ENCODE results near the gene RPH3AL. TPM values are rescaled to one million over a fixed set of nuclear protein-coding genes. Genes with fewer than 3 reads are reported as not detected.
"Not testable (repeated sequence)": the region's sequence is repeated elsewhere in the genome, so short reads cannot be mapped to it uniquely, and the experiment has no call there.

Gene RPH3AL
- total and polyA plus RNA-seq, 3 donors from 2014 or later = 4.4 to 13.5 (median 6.5) TPM

DNA sequence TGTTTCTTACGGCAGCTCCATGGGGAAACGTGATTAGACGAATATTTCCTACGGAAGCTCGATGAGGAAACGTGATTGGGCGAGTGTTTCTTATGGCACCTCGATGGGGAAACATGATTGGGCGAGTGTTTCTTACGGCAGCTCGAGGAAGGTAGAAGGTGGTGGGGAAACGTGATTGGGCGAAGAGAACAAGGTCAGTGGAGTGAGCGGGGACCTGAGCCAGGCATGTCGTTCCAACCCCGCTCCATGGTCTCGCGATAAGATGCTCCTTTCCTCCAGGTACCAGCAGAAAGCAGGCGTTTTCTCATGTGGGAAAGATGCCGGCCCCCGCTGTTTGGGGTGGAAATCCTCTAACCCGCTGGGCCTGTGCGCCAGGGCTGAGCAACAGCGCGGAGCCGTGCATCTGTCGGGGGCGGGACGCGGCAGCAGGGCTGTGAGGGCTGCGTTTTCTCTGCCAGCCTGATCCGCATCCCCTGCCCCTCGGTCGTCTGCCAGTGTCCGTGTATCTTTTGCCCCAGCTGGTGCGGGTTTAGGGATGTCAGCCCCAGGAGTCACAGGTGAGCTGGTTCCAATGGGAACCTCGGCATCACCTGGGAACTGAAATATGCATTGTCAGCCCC, 145.6 kb downstream of the RPH3AL start:
- no peaks in the 10 kb centered on the region for H3K36me3 ChIP-seq (ENCODE audit: low read depth, missing control alignments)
- H3K9me3 ChIP-seq = no peaks in the 10 kb centered on the region
- intact Hi-C loops (cut with DNase I; ENCODE audit: low total_unique reads) = no loop called here
- no peak for TF ChIP-seq POLR2A (IDR thresholded peaks at IDR 0.05)
- no peak for TF ChIP-seq CTCF (IDR thresholded peaks at IDR 0.05)
- H3K4me1 ChIP-seq = no peaks in the 10 kb centered on the region
- WGBS, 2 donors = 65 to 79% methylated on average over 26 to 36 of the region's 37 CpGs
- H3K27ac ChIP-seq = no peak overlapping the region
- H3K4me3 ChIP-seq = peak overlapping the region; percentile 29 to 41
- peak; percentile 77 for DNase-seq
- H3K27me3 ChIP-seq = no peaks in the 10 kb centered on the region

- H3K27ac ChIP-seq; H3K36me3 ChIP-seq (ENCODE audit: low read depth, missing control alignments); intact Hi-C loops (cut with DNase I; ENCODE audit: low total_unique reads); H3K9me3 ChIP-seq; H3K4me1 ChIP-seq; H3K27me3 ChIP-seq: not testable (repeated sequence)
- 68 to 80% methylated on average over 27 of the region's 27 CpGs for WGBS, 2 donors
- DNase-seq = peak; percentile 80
- peak overlapping the region in 1 of 2 donors; percentile 41 for H3K4me3 ChIP-seq
Observed at GRCh38 chr17:206484-206883, 146.1 kb downstream of the RPH3AL start.

GRCh38 chr17:205817-206216, 146.8 kb downstream of the RPH3AL start:
- DNase-seq = no peak
- intact Hi-C loops (cut with DNase I; ENCODE audit: low total_unique reads) = no loop called here
- TF ChIP-seq CTCF (IDR thresholded peaks at IDR 0.05) (no peak), POLR2A (IDR thresholded peaks at IDR 0.05) (no peak)
- Histone ChIP-seq H3K4me3 (no peak overlapping the region), H3K9me3 (no peaks in the 10 kb centered on the region), H3K27me3 (no peaks in the 10 kb centered on the region), H3K4me1 (no peaks in the 10 kb centered on the region), H3K36me3 (ENCODE audit: low read depth, missing control alignments) (no peaks in the 10 kb centered on the region), H3K27ac (no peak overlapping the region)
- 73% methylated on average over 6 of the region's 6 CpGs; no CpG with 5 or more reads in 1 of the 2 donors for WGBS, 2 donors

GRCh38 chr17:205148-205669, 147.4 kb downstream of the RPH3AL start:
- intact Hi-C loops (cut with DNase I; ENCODE audit: low total_unique reads) = no loop called here
- TF ChIP-seq CTCF (IDR thresholded peaks at IDR 0.05) (no peak), POLR2A (IDR thresholded peaks at IDR 0.05) (no peak)
- Histone ChIP-seq H3K27ac (no peak overlapping the region), H3K4me1 (no peaks in the 10 kb centered on the region), H3K4me3 (no peak overlapping the region), H3K9me3 (no peaks in the 10 kb centered on the region), H3K27me3 (no peaks in the 10 kb centered on the region), H3K36me3 (ENCODE audit: low read depth, missing control alignments) (no peaks in the 10 kb centered on the region)
- no peak for DNase-seq
- WGBS, 2 donors = 46 to 53% methylated on average over 7 to 10 of the region's 10 CpGs

GRCh38 chr17:204427-205147, 148.0 kb downstream of the RPH3AL start:
- H3K27ac ChIP-seq = no peak overlapping the region
- no peak for DNase-seq
- 52 to 71% methylated on average over 8 to 11 of the region's 11 CpGs for WGBS, 2 donors
- H3K36me3 ChIP-seq (ENCODE audit: low read depth, missing control alignments) = no peaks in the 10 kb centered on the region
- no peaks in the 10 kb centered on the region for H3K4me1 ChIP-seq
- no peaks in the 10 kb centered on the region for H3K9me3 ChIP-seq
- intact Hi-C loops (cut with DNase I; ENCODE audit: low total_unique reads) = no loop called here
- TF ChIP-seq CTCF (IDR thresholded peaks at IDR 0.05) = no peak
- no peak for TF ChIP-seq POLR2A (IDR thresholded peaks at IDR 0.05)
- no peak overlapping the region for H3K4me3 ChIP-seq
- no peaks in the 10 kb centered on the region for H3K27me3 ChIP-seq

Data from testis (tissue), 3 donors.